ENCODE measurements around the gene SLC8B1.

- no peak for TF ChIP-seq CTCF (IDR thresholded peaks at IDR 0.05)
- no peak for TF ChIP-seq POLR2A (IDR thresholded peaks at IDR 0.05)
These were observed 32.4 kb downstream of the SLC8B1 start for GRCh38 chr12:113302466-113302865.
